ENCODE data around the gene ANGEL2. TPM values are rescaled to one million over a fixed set of nuclear protein-coding genes. Genes with fewer than 3 reads are reported as not detected.
"Not testable (repeated sequence)": the region's sequence is repeated elsewhere in the genome, so short reads cannot be mapped to it uniquely, and the experiment has no call there.

The ANGEL2 gene
- total RNA-seq, 1 donor from 2014 or later = 50.8 TPM

- DNase-seq (ENCODE audit: low read depth, low spot score) = no peak
Measured at GRCh38 chr1:212975111-212975918, 40.4 kb downstream of the ANGEL2 start.

GRCh38 chr1:212974711-212975110 lies 41.0 kb downstream of the ANGEL2 start:
- DNase-seq (ENCODE audit: low read depth, low spot score) = no peak

- no peak for DNase-seq (ENCODE audit: low read depth, low spot score)
Measured at GRCh38 chr1:212973899-212974298, 41.8 kb downstream of the ANGEL2 start.

GRCh38 chr1:212973426-212973825 lies 42.2 kb downstream of the ANGEL2 start:
- no peak for DNase-seq (ENCODE audit: low read depth, low spot score)

GRCh38 chr1:212971312-212971711 lies 44.4 kb downstream of the ANGEL2 start:
- no peak for DNase-seq (ENCODE audit: low read depth, low spot score)

GRCh38 chr1:212970085-212970484 lies 45.6 kb downstream of the ANGEL2 start:
- DNase-seq (ENCODE audit: low read depth, low spot score) = no peak

- DNase-seq (ENCODE audit: low read depth, low spot score) = no peak
Measured at GRCh38 chr1:212968368-212968863, 47.3 kb downstream of the ANGEL2 start.

GRCh38 chr1:212967801-212968200 lies 47.9 kb downstream of the ANGEL2 start:
- no peak for DNase-seq (ENCODE audit: low read depth, low spot score)

- no peak for DNase-seq (ENCODE audit: low read depth, low spot score)
Measured at GRCh38 chr1:212966616-212967015, 49.1 kb downstream of the ANGEL2 start.

GRCh38 chr1:212964993-212965392 lies 50.7 kb downstream of the ANGEL2 start:
- not testable (repeated sequence) for DNase-seq (ENCODE audit: low read depth, low spot score)

- no peak for DNase-seq (ENCODE audit: low read depth, low spot score)
Measured at GRCh38 chr1:212964102-212964501, 51.6 kb downstream of the ANGEL2 start.

- DNase-seq (ENCODE audit: low read depth, low spot score) = no peak
Measured at GRCh38 chr1:212962509-212962908, 53.2 kb downstream of the ANGEL2 start.

- DNase-seq (ENCODE audit: low read depth, low spot score) = no peak
Measured at GRCh38 chr1:212960932-212961331, 54.7 kb downstream of the ANGEL2 start.

GRCh38 chr1:212959266-212960220 lies 56.1 kb downstream of the ANGEL2 start:
- DNase-seq (ENCODE audit: low read depth, low spot score) = no peak

- no peak for DNase-seq (ENCODE audit: low read depth, low spot score)
Measured at GRCh38 chr1:212958175-212958574, 57.5 kb downstream of the ANGEL2 start.

GRCh38 chr1:212957546-212957945 lies 58.1 kb downstream of the ANGEL2 start:
- DNase-seq (ENCODE audit: low read depth, low spot score) = no peak

GRCh38 chr1:212955961-212956620 lies 59.6 kb downstream of the ANGEL2 start:
- no peak for DNase-seq (ENCODE audit: low read depth, low spot score)

GRCh38 chr1:212955098-212955497 lies 60.6 kb downstream of the ANGEL2 start:
- DNase-seq (ENCODE audit: low read depth, low spot score) = no peak

- DNase-seq (ENCODE audit: low read depth, low spot score) = no peak
Measured at GRCh38 chr1:212954514-212954913, 61.2 kb downstream of the ANGEL2 start.

- no peak for DNase-seq (ENCODE audit: low read depth, low spot score)
Measured at GRCh38 chr1:212953321-212953720, 62.3 kb downstream of the ANGEL2 start.

- DNase-seq (ENCODE audit: low read depth, low spot score) = no peak
Measured at GRCh38 chr1:212952641-212952976, 63.1 kb downstream of the ANGEL2 start.
